GM19463 (cell line): ENCODE data around the gene PGR.
A peak's percentile ranks its signal among the peaks of the same experiment; 100 is the strongest.
"Not testable (repeated sequence)": the region's sequence is repeated elsewhere in the genome, so short reads cannot be mapped to it uniquely, and the experiment has no call there.

ENCODE experiments used
- ATAC-seq: cut with Tn5 transposase; IDR thresholded peaks from one replicate; pipeline ENCODE4 v1.9.1; 2021; ENCODE audit warnings: mild to moderate bottlenecking, moderate library complexity; ENCODE audit not compliant: unreplicated experiment

Gene PGR

DNA sequence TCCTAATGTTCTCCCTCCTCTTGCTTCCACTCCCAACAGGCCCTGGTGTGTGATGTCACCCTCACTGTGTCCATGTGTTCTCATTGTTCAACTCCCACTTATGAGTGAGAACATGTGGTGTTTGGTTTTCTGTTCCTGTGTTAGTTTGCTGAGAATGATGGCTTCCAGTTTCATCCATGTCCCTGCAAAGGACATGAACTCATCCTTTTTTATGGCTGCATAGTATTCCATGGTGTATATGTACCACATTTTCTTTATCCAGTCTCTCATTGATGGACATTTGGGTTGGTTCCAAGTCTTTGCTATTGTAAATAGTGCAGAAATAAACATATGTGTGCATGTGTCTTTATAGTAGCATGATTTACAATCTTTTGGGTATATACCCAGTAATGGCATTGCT, 115.9 kb downstream of the PGR start:
- not testable (repeated sequence) for ATAC-seq

DNA sequence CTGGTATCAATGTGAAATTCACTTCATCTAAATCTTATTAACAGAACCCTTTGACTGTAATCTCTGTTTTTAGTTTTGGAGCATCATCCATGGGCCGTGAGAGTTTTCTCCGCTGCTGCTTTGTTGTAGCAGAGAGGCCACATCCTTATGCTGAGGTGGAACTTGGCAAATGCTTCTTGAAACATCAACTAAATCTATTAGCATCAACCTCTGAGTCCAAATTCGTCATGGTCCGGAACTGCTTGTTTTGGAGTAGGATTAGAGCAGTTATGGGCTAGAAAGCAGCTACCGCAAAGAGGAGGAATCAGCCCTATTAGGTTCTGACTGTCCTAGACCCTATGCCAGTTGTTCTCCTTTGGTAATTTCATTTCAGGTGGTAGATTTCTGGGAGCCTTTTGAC, 117.7 kb downstream of the PGR start:
- ATAC-seq, result no peak

DNA sequence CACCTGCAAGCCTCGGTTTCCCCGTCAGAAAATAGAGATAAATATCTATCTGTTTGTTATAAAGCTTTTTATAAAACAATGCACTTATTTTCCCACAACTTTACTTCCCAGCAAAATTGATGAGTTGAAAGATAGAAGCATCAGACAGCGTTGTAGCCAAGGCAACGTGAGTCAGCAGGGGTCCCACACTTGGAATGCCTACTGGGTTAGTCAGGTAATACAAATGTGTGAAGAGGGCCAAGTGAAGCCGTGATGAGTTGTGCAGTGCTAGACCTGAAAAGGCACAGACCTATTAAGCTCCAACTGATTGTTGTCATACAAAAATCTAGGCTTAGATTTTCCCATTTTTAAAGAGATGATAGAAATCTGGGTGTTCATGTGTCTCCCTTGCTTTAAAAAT, 118.7 kb downstream of the PGR start:
- no peak for ATAC-seq

DNA sequence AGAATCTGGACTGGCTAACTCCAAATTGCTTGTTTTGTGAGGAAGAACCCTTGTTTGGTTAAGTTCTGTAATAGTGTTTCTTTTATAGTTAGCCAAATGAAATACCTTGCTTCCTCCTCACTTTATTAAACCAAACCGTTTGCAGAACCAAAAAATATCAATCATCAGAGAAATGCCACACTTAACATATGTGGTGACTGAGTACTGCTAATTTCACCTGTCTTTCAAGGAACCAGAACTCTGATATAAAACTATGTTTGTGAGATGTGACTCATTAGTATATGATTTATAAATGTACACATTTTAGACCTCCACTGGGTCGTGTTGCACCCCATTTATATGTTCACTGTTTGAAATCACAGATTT, 119.9 kb downstream of the PGR start:
- ATAC-seq, result no peak

DNA sequence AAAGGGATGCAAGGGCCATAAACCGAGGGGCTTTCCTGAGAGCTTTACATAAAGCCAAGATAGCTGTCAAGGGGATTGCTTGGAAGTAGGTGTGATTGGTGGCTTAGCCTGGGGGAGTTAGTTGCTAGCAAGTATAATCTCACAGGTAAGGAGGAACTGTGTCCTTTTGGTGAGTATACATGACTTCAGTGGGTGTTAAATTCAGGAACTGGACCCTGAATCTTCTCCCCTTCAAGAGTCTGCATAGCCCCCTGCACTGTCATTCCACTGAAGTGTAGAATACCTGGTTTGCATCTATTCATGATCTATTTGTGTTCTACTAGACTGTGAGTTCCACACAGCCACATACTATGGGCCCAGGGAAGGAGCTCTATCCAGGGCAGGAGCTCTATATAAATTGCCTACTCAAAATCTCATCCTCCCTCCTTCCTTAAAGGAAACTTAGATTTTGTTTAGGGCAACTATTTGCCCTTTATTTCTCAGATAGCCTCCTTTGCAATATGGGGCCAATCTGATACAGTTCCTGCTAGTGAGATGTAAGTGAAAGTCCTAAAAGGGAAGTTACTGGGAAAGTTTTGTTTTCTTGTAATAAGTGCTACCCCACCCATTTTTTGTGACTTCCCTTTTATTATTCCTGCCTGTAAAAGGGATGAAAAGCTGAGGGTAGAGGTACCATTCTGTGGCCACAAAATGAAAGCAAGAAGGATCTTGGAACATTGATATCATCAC, 120.5 kb downstream of the PGR start:
- no peak for ATAC-seq

DNA sequence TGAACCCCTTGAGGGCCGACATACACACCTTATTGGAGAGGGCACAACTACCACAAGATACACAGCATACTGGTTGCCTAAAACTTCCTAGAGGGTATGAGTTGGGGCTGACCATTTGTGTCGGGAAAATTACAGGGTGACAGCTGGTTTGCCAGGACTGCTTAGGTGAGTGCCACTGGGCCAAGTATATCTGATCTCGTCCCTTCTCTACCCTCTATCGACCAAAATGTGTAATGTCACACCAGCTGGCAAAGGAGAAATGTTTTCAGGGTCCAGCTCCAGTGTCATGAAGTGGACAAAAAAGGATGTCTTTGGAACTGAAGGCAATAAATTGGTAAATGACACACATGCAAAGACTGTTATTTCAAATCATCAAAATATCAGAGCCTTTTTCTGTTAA, 126.1 kb downstream of the PGR start:
- peak; percentile 46 for ATAC-seq

DNA sequence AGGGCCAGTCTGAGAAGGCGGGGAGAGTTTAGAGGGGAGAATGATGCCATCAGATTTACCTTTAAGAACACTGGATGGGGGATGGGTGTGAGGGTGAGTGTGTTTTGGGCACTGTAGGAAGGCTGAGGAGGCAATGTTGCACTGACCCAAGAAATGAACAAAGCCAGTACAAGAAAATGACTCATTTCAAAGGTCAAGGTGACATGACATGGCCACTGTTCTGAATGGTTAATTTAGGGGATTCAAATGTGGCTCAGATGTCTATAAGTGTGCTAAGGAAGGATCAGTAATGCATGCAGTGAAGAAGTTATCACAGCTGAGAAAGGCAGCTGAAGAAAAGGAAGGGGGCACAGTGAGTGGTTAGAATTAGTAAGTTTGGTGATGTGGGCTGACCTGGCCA, 129.9 kb downstream of the PGR start:
- no peak for ATAC-seq

DNA sequence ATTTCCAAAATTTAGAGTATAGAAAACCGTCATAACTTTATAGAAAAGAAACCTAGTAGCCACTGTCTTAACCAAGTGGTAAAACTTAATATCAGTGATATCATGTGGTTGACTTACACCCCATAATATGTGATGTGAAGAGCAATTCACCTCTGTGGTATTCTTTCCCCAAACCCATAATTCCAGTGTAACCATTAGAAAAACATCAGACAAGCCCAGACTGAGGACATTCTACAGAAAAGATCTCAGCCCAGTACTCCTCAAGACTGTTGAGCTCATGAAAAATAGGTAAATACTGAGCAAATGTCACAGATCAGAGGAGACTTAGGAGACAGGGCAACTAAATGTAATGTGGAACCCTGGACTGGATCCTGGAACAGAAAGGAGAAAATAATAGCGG, 134.6 kb downstream of the PGR start:
- no peak for ATAC-seq

DNA sequence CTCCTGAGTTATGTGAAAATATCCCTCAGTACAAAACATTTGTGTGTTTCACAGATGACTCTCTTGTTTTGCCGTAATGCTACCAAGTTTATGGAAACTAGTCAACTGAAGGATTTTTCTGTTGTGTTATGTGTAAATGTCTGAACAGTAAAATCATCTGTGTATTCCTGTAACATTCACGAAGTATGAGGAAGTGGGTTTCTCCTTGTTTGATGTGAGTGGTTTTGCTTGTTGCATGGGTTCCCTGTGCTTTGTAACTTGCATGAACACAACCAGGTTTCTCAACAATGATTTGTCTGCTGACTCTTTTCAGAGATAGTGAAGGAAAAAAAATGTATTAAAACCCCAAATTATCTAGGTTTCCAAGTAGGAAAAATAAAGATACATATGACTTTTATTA, 138.1 kb downstream of the PGR start:
- ATAC-seq, result no peak

DNA sequence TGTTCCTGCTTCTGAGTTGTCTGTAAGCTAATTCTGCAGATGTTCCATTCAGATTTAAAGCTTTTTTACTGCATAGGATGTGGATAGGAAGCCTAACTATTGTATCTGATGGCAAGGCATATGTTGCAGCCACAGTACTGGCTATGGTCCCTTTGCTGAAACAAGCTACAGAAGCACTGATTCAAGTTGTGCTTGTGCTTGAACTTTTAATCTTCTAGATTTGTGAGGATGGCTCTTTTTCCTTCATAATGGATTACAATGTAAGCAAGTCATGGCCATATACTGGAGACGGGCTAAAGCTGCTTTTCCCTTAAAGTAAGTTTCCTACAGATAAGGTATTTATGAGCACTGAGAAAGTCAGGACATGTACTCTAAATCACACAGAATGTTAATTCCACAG, 138.7 kb downstream of the PGR start:
- no peak for ATAC-seq

DNA sequence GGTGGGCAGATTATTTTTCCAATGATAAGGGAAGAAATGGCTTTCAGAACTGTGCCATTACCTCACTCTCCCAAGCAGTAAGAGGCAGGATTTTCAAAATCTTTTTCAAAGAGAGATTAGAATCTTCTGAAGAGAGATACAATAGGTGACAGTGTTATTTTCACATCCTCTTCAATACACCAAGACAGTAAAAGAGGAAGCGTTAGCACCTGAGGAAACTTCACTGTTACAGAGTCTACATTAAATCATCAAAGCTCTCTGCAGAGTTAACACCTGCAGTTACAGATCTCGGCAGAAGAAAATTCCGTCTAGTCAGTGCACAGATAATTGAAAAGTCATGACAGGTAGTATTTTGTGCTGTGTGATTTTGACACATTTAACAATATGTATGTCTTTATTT, 144.9 kb downstream of the PGR start:
- ATAC-seq, result no peak

DNA sequence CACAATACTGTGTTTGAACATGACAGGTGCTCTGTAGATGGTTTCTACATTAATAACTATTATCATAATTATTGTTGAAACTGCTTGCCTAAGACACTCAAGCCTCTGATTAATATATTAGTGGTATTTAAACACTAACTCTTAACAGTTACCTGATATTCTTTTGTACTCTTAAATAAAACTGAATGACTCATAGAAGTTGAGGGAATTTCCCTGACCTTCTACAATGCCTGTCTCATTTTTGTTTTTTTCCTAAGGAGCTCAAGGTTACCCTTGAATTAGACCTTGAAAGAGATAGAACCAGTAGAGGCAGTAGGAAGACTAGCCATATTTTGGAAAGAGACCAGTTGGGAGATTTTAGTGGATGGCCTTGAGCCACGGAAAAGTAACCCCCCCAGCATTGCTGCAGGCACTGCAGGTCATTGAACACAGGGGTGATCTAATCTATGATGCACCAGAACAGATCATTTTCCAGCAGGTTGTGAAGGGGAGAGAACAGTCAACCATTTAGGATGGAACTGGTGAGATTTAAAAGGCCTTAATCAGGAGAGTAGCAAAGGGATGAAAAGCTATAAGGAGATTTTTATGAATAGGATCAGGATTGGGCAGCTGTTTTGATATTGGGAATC, 148.3 kb downstream of the PGR start:
- no peak for ATAC-seq

DNA sequence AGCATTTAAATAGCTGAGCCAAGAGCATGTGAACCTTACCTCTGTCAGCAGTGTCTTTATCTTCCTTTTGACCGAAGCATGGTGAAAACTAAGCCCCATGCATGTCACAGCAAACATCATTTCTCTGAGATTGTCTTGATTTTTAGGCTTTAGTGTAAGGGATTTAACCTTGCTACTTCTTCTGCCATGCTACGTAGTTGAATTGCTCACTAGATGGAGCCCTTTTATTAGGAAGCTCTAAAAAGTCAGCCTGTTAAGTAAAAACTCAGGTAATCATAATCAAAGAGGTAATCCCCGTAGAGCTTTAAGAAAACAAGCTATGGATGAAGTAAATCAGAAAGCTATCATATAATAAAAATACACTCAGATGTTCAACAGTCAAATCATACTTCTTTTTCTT, 149.5 kb downstream of the PGR start:
- ATAC-seq, result no peak
